Uterus (tissue), 4 donors: Measurements from ENCODE around the gene ATP8A2. TPM values are rescaled to one million over a fixed set of nuclear protein-coding genes. Genes with fewer than 3 reads are reported as not detected.

Experiments
- DNase-seq, 2 donors: peaks; one replicate each; pipeline ENCODE4 v3.0.0-alpha.2; 2019 to 2020
- H3K27ac ChIP-seq, 2 donors: fragments of 200-600 bp; sonication (generic); 1 replicate in 1 of 2; 2 replicates in 1 of 2; pipeline ENCODE4 v1.5.1; 2016 to 2018
- H3K27me3 ChIP-seq, 2 donors: fragments of 200-600 bp; sonication (generic); one replicate each; pipeline ENCODE4 v1.5.1; 2018 to 2019; ENCODE audit warnings: control low read depth in 1 of 2
- H3K36me3 ChIP-seq, 2 donors: fragments of 200-600 bp; sonication (generic); one replicate each; pipeline ENCODE4 v1.5.1; 2019; ENCODE audit warnings: control low read depth in 1 of 2
- H3K4me1 ChIP-seq, 2 donors: fragments of 200-600 bp; sonication (generic); one replicate each; pipeline ENCODE4 v1.5.1; 2018 to 2019; ENCODE audit warnings: control low read depth in 1 of 2
- H3K4me3 ChIP-seq, 2 donors: fragments of 200-600 bp; sonication (generic); 1 replicate in 1 of 2; 2 replicates in 1 of 2; pipeline ENCODE4 v1.5.1; 2018 to 2019; ENCODE audit warnings: mild to moderate bottlenecking in 1 of 2
- H3K9me3 ChIP-seq, 2 donors: fragments of 200-600 bp; sonication (generic); one replicate each; pipeline ENCODE4 v1.5.1; 2019; ENCODE audit warnings: control low read depth in 1 of 2
- CTCF ChIP-seq, 4 experiments: fragments of 200-600 bp in 2 of 4; fragments of 450-650 bp in 2 of 4; sonication (generic) in 2 of 4; IDR thresholded peaks; one replicate each; pipeline ENCODE4 v1.5.1; 2016 to 2019; ENCODE audit warnings: antibody characterized with exemption in 4 of 4, mild to moderate bottlenecking in 2 of 4, moderate library complexity in 1 of 4
- POLR2A ChIP-seq, 2 donors: fragments of 450-650 bp; IDR thresholded peaks; one replicate each; pipeline ENCODE4 v1.6.1; 2016; ENCODE audit warnings: antibody characterized with exemption in 2 of 2, mild to moderate bottlenecking in 1 of 2, moderate library complexity in 1 of 2
- intact Hi-C: fragments of 100-400 bp; cut with DNase I; formaldehyde crosslinking; loops from one replicate; pipeline ENCODE4 v1.15.1; 2023; ENCODE audit warnings: low total_unique reads
- total RNA-seq, 4 donors: library from RNA; depleted of rRNA in 3 of 4; stranded (reverse); fragments of >200 nt in 3 of 4; gene quantifications; one replicate each; pipeline versions ENCODE4 v1.1.0 to v1.2.4, GENCODE V29; 2014 to 2023
- donor health status: DM: yes; HTN: yes; CAD: no.

The ATP8A2 gene
- total RNA-seq, 4 donors from 2014 or later: 0.64 to 21.4 TPM; not detected in 2

- Histone ChIP-seq H3K27me3 (no peaks in the 10 kb centered on the region), H3K4me3 (no peak overlapping the region), H3K9me3 (no peaks in the 10 kb centered on the region), H3K27ac (no peak overlapping the region), H3K4me1 (no peaks in the 10 kb centered on the region), H3K36me3 (no peaks in the 10 kb centered on the region)
- no peak for DNase-seq
- intact Hi-C loops: no loop called here
- TF ChIP-seq POLR2A (IDR thresholded peaks at IDR 0.05) (no peak), CTCF (IDR thresholded peaks at IDR 0.05) (no peak)
Measured at GRCh38 chr13:25719666-25720065, 347.9 kb downstream of the ATP8A2 start.

GRCh38 chr13:25722893-25723292 is 351.1 kb downstream of the ATP8A2 start:
- no peak for TF ChIP-seq CTCF (IDR thresholded peaks at IDR 0.05)
- no peak for TF ChIP-seq POLR2A (IDR thresholded peaks at IDR 0.05)
- Histone ChIP-seq H3K9me3 (no peaks in the 10 kb centered on the region), H3K4me1 (no peaks in the 10 kb centered on the region), H3K36me3 (no peaks in the 10 kb centered on the region), H3K4me3 (no peak overlapping the region), H3K27me3 (no peaks in the 10 kb centered on the region), H3K27ac (no peak overlapping the region)
- intact Hi-C loops: no loop called here
- DNase-seq: no peak

GRCh38 chr13:25725104-25725503 is 353.3 kb downstream of the ATP8A2 start:
- no peak overlapping the region for H3K4me3 ChIP-seq
- TF ChIP-seq POLR2A (IDR thresholded peaks at IDR 0.05): no peak
- no peak for TF ChIP-seq CTCF (IDR thresholded peaks at IDR 0.05)
- H3K27me3 ChIP-seq: no peaks in the 10 kb centered on the region
- H3K9me3 ChIP-seq: no peaks in the 10 kb centered on the region
- H3K27ac ChIP-seq: no peak overlapping the region
- H3K4me1 ChIP-seq: no peaks in the 10 kb centered on the region
- no peaks in the 10 kb centered on the region for H3K36me3 ChIP-seq
- intact Hi-C loops: no loop called here
- DNase-seq: no peak

- no peaks in the 10 kb centered on the region for H3K4me1 ChIP-seq
- no peak for TF ChIP-seq CTCF (IDR thresholded peaks at IDR 0.05)
- no peak for TF ChIP-seq POLR2A (IDR thresholded peaks at IDR 0.05)
- H3K36me3 ChIP-seq: no peaks in the 10 kb centered on the region
- H3K9me3 ChIP-seq: no peaks in the 10 kb centered on the region
- H3K27ac ChIP-seq: no peak overlapping the region
- no peaks in the 10 kb centered on the region for H3K27me3 ChIP-seq
- no peak for DNase-seq
- intact Hi-C loops: no loop called here
- no peak overlapping the region for H3K4me3 ChIP-seq
Measured at GRCh38 chr13:25727250-25727649, 355.5 kb downstream of the ATP8A2 start.

GRCh38 chr13:25727810-25728209 is 356.0 kb downstream of the ATP8A2 start:
- no peak for DNase-seq
- TF ChIP-seq CTCF (IDR thresholded peaks at IDR 0.05) (no peak), POLR2A (IDR thresholded peaks at IDR 0.05) (no peak)
- intact Hi-C loops: no loop called here

More at GRCh38 chr13:25727810-25728209, 356.0 kb downstream of the ATP8A2 start:
- Histone ChIP-seq H3K4me1 (no peaks in the 10 kb centered on the region), H3K4me3 (no peak overlapping the region), H3K9me3 (no peaks in the 10 kb centered on the region), H3K27ac (no peak overlapping the region), H3K27me3 (no peaks in the 10 kb centered on the region), H3K36me3 (no peaks in the 10 kb centered on the region)
